Measurements from ENCODE around the gene CLUH.

- TF ChIP-seq CTCF (IDR thresholded peaks at IDR 0.05) = no peak
- no peak for TF ChIP-seq POLR2A (IDR thresholded peaks at IDR 0.05)
- TF ChIP-seq POLR2AphosphoS5 (IDR thresholded peaks at IDR 0.05) = no peak
These were observed 56.0 kb downstream of the CLUH start for GRCh38 chr17:2655546-2655945.
